Renal cortical epithelial cell (primary cell): ENCODE results near the gene RIPK4. TPM values are rescaled to one million over a fixed set of nuclear protein-coding genes. Genes with fewer than 3 reads are reported as not detected.
"Not testable (repeated sequence)": the region's sequence is repeated elsewhere in the genome, so short reads cannot be mapped to it uniquely, and the experiment has no call there.

ENCODE experiments used
- DNase-seq: peaks from one replicate; pipeline ENCODE4 v3.0.0-alpha.2; 2011; ENCODE audit warnings: low read depth
- total RNA-seq: library from RNA; depleted of rRNA; stranded (reverse); fragments of >200 nt; gene quantifications from 2 replicates; pipeline ENCODE4 v1.2.3, GENCODE V29; 2014

RIPK4 gene
- total RNA-seq, 1 donor from 2014 or later = 65.1 TPM

GRCh38 chr21:41714299-41714865 lies 52.5 kb downstream of the RIPK4 start:
- DNase-seq = not testable (repeated sequence)

DNA sequence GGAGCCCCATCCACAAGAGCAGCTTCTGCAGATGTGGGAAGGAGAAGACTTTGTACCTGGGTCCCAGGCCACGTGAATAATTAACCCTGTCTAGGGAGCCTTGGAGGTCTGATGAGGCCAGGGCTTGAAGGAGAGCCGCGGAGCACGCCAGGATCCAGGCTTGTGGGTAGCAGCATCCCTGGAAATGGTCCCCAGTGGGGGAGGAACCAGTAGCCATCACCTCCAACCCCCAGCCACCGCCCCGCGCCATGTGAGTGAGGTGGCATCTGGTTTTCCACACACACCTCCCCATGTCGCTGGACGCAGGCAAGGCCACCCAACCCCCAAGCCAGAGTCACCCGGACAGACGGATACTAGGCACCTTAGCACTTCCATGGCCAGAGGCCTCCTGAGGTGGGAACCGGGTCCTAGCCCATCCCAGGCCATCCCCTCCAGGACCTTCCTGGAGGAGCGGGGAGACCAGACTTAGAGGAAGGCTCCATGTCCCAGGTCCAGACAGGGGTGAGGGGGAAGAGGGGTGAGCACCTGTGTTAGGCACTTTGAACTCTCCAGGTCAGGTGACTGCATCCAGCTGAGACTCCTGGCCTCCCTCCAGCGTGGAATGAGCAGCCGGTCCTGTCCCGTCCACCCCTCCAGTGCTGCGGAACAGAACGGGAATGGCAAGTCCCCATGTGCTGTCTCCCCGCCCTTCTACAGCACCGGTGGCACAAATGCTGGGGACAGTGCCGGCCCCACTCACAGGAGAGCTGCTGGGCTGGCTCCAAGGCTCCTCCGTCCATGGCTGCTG lies 53.2 kb downstream of the RIPK4 start:
- DNase-seq = no peak

- no peak for DNase-seq
Observed at GRCh38 chr21:41712730-41713129, 54.1 kb downstream of the RIPK4 start.

DNA sequence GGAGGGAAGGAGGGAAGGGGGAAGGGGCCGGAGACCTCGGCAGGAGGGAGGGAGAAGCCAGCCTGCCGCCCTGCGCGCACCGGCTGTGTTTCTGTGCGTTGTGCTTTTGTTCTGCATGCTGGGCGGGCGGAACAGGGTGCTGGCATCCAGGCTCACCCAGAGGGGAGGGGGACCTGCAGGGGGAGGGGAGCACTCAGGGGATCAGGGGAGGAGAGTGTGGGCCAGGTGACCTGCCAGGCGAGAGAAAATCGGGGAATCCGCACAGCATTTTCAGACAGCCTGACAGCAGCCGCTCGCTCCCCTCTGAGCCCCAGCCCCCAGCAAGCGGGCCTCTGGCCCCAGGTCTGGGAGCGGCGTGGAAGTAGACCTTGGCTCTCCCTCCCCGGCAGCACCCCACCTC lies 54.7 kb downstream of the RIPK4 start:
- no peak for DNase-seq

DNA sequence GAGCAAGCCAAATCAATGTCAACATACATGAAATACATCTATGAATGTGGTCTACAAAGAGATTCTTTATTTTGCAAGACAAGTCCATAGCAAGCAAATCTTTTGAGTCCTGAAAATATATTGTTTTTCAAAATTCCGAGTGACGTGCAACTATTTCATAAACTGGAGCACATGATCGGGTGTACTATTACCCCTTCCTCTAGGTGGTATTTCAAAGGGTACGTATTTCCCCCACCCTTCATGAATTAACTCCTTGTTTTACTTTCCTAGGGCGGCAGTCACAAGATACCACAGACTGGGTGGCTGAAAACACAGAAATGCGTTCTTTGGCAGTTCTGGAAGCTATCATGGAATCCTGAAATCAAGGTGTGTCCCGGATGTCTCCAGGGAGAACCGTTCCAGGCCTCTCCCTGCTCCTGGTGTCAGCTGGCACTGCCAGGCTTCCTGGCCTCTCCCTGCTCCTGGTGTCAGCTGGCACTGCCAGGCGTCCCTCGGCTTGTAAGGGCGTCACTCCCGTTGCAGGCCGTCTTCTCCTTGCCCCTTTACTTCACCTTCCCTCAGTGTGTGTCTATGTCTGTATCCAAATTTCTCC lies 55.3 kb downstream of the RIPK4 start:
- DNase-seq = no peak

DNA sequence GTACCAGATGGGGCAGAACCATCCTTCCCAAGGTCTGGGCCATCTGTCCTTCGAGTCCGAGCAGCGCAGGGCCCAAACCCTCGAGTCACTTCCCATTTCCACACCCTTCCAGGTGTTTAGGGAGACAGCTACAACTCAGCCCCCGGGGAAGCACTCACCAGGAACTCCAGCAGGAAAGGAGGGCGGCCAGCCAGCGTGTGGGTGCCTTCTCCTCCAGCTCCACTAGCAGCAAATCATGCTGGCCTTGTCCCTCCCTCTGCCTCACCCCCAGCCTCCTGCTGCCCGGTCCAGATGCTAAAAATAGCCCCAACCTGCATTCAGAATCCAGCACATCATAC lies 56.1 kb downstream of the RIPK4 start:
- no peak for DNase-seq

GRCh38 chr21:41709965-41710822 lies 56.7 kb downstream of the RIPK4 start:
- no peak for DNase-seq

DNA sequence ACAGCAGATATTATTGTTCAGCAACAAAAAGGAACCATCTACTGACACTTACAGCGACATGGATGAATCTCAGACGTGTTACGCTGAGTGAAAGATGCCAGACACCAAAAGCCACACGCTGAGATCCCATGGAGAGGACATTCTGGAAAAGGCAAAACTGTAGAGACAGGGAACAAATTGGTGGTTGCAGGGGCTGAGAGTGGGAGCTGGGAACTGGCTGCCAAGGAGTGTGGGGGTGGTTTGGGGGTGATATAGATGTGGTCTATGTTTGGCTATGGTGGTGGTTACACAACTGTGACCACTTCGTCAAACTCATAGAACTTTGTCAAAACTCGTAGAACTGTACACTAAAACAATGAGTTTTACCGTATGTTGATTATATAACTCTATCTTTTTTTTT lies 57.7 kb downstream of the RIPK4 start:
- DNase-seq = no peak

DNA sequence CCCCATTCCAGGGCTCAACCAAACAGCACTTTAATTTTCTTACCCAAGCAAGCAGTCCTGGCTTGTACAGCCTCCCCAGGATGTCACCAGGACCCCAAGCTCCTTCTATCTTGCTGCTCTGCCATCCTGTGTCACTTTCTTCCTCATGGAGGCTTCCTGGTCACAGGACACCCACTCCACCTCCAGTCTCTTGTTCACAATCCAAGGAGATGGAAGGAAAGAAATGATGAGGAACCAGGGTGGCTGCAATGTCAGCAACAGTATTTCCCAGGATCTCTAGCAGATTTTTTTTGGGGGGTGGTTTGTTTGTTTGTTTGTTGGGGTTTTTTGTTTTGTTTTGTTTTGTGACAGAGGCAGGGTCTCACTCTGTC lies 58.9 kb downstream of the RIPK4 start:
- no peak for DNase-seq

- DNase-seq = peak; percentile 53
Observed at GRCh38 chr21:41707231-41707959, 59.5 kb downstream of the RIPK4 start.

GRCh38 chr21:41706678-41707077 lies 60.2 kb downstream of the RIPK4 start:
- DNase-seq = peak; percentile 40

- DNase-seq = no peak
Observed at GRCh38 chr21:41706263-41706639, 60.6 kb downstream of the RIPK4 start.

GRCh38 chr21:41705546-41706262 lies 61.1 kb downstream of the RIPK4 start:
- no peak for DNase-seq

- no peak for DNase-seq
Observed at GRCh38 chr21:41703857-41704501, 62.9 kb downstream of the RIPK4 start.

- DNase-seq = no peak
Observed at GRCh38 chr21:41701749-41702148, 65.1 kb downstream of the RIPK4 start.

DNA sequence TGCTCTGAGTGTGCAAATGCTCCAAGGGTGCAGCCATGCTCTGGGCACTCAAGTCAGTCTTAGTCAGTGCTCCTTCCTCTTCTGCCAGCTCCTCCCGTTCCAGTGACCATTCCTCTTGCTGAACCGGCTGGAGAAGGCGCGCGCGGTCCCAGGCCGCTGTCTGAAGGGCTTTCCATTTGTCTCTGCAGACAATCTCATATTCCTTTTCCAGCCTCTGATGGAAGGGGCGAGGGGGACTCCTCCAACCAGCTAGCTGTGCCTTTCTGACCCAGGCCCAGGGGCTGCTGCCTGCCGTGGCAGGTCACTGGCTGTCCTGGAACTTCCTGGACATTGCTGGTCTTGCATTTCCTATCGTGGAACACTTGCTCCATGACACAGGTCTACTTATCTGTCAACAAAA lies 67.5 kb downstream of the RIPK4 start:
- DNase-seq = no peak

DNA sequence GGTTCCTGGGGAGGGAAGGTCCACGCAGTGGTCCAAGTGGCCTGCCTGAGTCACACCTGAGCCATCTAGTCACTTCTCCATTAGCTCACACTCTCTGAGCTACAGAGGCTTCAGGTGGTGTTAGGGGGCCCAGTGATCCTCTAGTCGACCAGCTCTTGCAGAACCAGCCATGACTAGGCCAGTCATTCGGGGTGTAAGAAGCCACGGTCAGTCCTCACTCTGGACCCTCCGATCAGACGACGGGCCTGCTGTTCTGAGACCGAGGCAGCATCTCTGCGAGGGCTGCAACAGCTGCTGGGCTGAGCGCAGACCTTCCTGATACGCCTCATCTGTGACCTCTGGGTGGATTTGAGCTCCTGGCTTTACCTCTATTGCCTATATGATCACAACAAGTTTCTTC lies 68.8 kb downstream of the RIPK4 start:
- no peak for DNase-seq

DNA sequence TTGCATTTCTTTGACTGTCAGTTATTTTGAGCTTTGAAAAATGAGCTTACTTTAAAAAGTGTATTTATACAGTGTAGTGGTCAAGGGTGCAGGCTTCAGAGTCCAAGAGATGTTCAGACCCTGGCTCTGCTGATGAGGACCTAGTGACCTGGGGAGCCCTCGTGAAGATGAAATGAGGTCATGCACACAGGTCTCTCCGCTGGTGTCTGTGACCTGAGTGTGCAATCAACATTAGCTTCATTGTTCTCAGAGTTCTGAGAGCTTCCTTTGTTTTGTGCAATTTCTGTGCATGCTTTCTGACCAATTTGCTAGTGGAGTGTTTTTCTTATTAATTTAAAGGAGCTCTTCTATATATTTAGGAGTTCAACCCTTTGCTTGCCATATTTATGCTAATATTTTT lies 71.3 kb downstream of the RIPK4 start:
- no peak for DNase-seq

DNA sequence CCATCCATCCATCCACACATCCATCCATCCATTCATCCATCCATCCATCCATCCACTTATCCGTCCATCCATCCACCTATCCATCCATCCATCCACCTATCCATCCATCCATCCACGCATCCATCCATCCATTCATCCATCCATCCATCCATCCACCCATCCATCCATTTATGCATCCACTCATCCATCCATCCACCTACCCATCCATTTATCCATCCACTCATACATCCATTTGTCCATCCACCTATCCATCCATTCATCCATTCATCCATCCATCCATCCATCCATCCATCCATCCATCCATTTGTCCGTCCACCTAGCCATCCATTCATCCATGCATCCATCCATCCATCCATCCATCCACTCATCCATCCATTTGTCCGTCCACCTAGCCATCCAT lies 72.8 kb downstream of the RIPK4 start:
- DNase-seq = not testable (repeated sequence)

DNA sequence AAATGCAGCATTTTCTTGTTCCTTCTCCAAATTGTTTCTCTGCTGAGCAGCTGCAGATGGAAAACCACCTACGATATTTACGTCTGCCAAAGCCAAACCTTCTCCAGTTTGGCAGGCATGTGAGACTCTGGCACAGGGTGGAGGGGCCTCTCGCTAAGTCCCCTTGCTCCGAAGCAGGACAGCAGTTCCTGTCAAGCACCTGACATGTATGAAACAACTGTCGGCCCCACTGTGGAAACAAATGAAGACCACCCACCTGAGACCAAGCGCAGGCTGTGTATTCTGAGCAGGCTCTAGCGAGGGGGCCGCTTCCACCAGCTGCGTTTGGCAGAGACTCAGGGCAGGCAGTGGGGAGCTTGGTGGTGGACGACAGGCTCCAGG lies 74.7 kb downstream of the RIPK4 start:
- DNase-seq = no peak
